ENCODE data around the gene HSD17B12. TPM values are rescaled to one million over a fixed set of nuclear protein-coding genes. Genes with fewer than 3 reads are reported as not detected.

The HSD17B12 gene
- total RNA-seq, 2 experiments from 2014 or later: 70.9 to 138 TPM

DNA sequence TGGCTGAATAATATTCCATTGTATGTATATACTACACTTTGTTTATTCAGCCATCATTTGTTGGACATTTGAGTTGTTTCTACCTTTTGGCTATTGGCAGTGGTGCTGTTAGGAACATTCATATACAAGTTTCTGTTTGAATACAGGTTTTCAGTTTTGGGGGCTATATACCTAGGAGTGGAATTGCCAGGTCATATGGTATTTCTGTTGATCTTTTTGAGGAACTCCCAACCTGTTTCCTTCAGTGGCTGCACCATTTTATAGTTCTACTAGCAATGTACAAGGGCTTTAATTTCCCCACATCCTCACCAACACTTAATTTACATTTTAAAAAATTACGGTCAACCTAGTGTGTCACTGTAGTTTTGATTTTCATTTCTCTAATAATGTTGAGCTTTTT, 54.6 kb downstream of the HSD17B12 start:
- BruUV-seq (replicated peaks): no TSS peak
- H3K9me2 ChIP-seq (ENCODE audit: insufficient read depth, low read length): no peaks in the 10 kb centered on the region
- no peak for DNase-seq (ENCODE audit: low spot score)
- H3K4me1 ChIP-seq (ENCODE audit: insufficient read depth, low read length, poor library complexity, severe bottlenecking): peaks cover 14% of the 10 kb centered on the region
- 0 out of 2 replicates have a peak, but pooled peaks cover 4% of the 10 kb centered on the region for H4K20me1 ChIP-seq (ENCODE audit: insufficient read depth, low read length)
- no peaks in the 10 kb centered on the region; the same call in 1 of the 2 replicates for H3K9me3 ChIP-seq (ENCODE audit: low read length)
- H3K79me2 ChIP-seq (ENCODE audit: insufficient read depth, low read depth, low read length): peaks cover 69% of the 10 kb centered on the region
- POLR2A ChIA-PET: no interaction called here
- TF ChIP-seq CTCF (conservative IDR thresholded peaks at IDR 0.05; ENCODE audit: low read length): no peak
- TF ChIP-seq EZH2phosphoT487 (IDR thresholded peaks at IDR 0.05; ENCODE audit: borderline replicate concordance, low read depth, low read length): no peak
- H3K4me3 ChIP-seq (ENCODE audit: low read depth, low read length, poor library complexity, severe bottlenecking): no peak overlapping the region
- H3K4me2 ChIP-seq (ENCODE audit: low read length): no peak overlapping the region
- no peak overlapping the region for H2AFZ ChIP-seq (ENCODE audit: low read length)
- no peak overlapping the region for H3K27ac ChIP-seq (ENCODE audit: low read depth, low read length, poor library complexity, severe bottlenecking)
- peaks cover 61% of the 10 kb centered on the region for H3K36me3 ChIP-seq (ENCODE audit: insufficient read depth, low read length)
- intact Hi-C loops (cut with micrococcal nuclease; ENCODE audit: unreplicated experiment): loop anchor here (5.0 kb wide), 1 partner anchor 53 kb away; the partner anchor contains the start of gene HSD17B12
- CTCF ChIA-PET (ENCODE audit: unreplicated experiment): no interaction called here

DNA sequence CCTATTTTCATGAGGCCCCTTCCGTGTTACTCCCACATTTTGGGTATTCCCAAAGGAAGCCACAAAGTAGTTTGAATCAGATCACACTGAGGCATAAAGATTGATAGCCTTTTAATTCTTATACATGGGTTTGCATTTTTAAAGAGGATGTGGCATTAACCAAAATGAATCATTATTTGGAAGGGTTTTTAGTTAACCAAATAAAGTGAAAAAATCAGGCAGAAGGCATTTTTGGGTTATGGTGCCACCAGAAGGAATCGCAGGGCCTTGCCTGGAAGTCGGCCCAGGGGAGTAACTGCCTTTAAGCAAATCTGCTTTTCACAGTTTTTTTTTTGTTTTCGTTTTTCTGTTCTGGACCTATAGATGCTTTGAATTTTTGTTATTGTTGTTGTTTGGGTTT, 55.4 kb downstream of the HSD17B12 start:
- Histone ChIP-seq H3K4me2 (ENCODE audit: low read length) (no peak overlapping the region), H2AFZ (ENCODE audit: low read length) (no peak overlapping the region), H3K36me3 (ENCODE audit: insufficient read depth, low read length) (peaks cover 56% of the 10 kb centered on the region), H3K4me1 (ENCODE audit: insufficient read depth, low read length, poor library complexity, severe bottlenecking) (peaks cover 14% of the 10 kb centered on the region), H3K9me3 (ENCODE audit: low read length) (no peaks in the 10 kb centered on the region; the same call in 1 of the 2 replicates), H3K27ac (ENCODE audit: low read depth, low read length, poor library complexity, severe bottlenecking) (no peak overlapping the region), H3K79me2 (ENCODE audit: insufficient read depth, low read depth, low read length) (peaks cover 72% of the 10 kb centered on the region), H3K4me3 (ENCODE audit: low read depth, low read length, poor library complexity, severe bottlenecking) (no peak overlapping the region), H4K20me1 (ENCODE audit: insufficient read depth, low read length) (0 out of 2 replicates have a peak, but pooled peaks cover 4% of the 10 kb centered on the region), H3K9me2 (ENCODE audit: insufficient read depth, low read length) (no peaks in the 10 kb centered on the region)
- TF ChIP-seq EZH2phosphoT487 (IDR thresholded peaks at IDR 0.05; ENCODE audit: borderline replicate concordance, low read depth, low read length) (no peak), CTCF (conservative IDR thresholded peaks at IDR 0.05; ENCODE audit: low read length) (no peak)
- no peak for DNase-seq (ENCODE audit: low spot score)
- intact Hi-C loops (cut with micrococcal nuclease; ENCODE audit: unreplicated experiment): loop anchor here (5.0 kb wide), 1 partner anchor 54 kb away; the partner anchor contains the start of gene HSD17B12
- POLR2A ChIA-PET: no interaction called here
- CTCF ChIA-PET (ENCODE audit: unreplicated experiment): no interaction called here
- BruUV-seq (replicated peaks): no TSS peak

DNA sequence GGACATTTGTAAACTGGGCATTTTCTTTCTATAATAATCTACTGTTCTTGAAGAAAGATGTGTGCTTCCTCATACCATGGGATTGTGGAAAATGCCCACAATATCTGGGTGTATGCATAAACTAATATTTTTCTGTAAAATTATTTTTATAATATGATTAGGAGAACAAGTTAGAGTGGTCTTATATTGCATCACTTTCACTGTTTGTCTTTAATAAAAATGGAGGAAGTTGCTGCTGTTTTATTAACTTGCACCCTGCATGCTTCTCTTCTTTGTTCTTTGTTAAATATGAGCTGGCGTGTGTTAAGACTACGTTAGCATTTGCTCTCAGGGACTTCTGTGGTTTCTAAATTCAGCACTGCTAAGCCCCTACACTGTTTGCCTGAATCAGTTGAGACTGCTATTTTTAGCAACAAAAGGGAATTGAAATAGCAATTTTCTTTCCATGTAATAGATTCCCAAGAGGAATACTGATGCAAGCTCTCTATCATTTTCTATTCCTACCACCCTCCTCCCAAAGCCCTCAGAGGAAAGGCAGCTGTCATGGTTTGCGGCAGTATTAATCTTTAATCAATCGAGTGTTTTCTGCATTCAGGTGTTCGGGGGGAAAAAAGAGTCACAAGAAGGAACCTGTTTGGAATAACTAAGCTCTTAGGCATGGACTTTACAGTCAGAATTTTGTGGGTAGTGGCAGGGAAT, 56.1 kb downstream of the HSD17B12 start:
- Histone ChIP-seq H2AFZ (ENCODE audit: low read length) (no peak overlapping the region), H3K27ac (ENCODE audit: low read depth, low read length, poor library complexity, severe bottlenecking) (no peak overlapping the region), H3K4me1 (ENCODE audit: insufficient read depth, low read length, poor library complexity, severe bottlenecking) (peaks cover 14% of the 10 kb centered on the region), H3K4me2 (ENCODE audit: low read length) (no peak overlapping the region), H3K36me3 (ENCODE audit: insufficient read depth, low read length) (peaks cover 50% of the 10 kb centered on the region), H4K20me1 (ENCODE audit: insufficient read depth, low read length) (0 out of 2 replicates have a peak, but pooled peaks cover 4% of the 10 kb centered on the region), H3K4me3 (ENCODE audit: low read depth, low read length, poor library complexity, severe bottlenecking) (no peak overlapping the region), H3K9me3 (ENCODE audit: low read length) (no peaks in the 10 kb centered on the region; the same call in 1 of the 2 replicates), H3K9me2 (ENCODE audit: insufficient read depth, low read length) (no peaks in the 10 kb centered on the region), H3K79me2 (ENCODE audit: insufficient read depth, low read depth, low read length) (peaks cover 72% of the 10 kb centered on the region)
- no peak for TF ChIP-seq EZH2phosphoT487 (IDR thresholded peaks at IDR 0.05; ENCODE audit: borderline replicate concordance, low read depth, low read length)
- TF ChIP-seq CTCF (conservative IDR thresholded peaks at IDR 0.05; ENCODE audit: low read length): no peak
- ChIA-PET POLR2A (interaction anchor here (0.6 to 1.5 kb wide), 5 partner anchors 8 to 981 kb away, joined by 3 to 5 read pairs (median 3); no protein-coding TSS in a partner anchor), CTCF (ENCODE audit: unreplicated experiment) (no interaction called here)
- intact Hi-C loops (cut with micrococcal nuclease; ENCODE audit: unreplicated experiment): loop anchor here (5.0 kb wide), 1 partner anchor 54 kb away; the partner anchor contains the start of gene HSD17B12
- no TSS peak for BruUV-seq (replicated peaks)
- DNase-seq (ENCODE audit: low spot score): no peak

Data from OCI-LY7 (cell line).